HepG2 (cell line): ENCODE data around the gene ERMAP. TPM values are rescaled to one million over a fixed set of nuclear protein-coding genes. Genes with fewer than 3 reads are reported as not detected.

Experiments used
- ATAC-seq: fragments of 200-7000 bp; cut with Tn5 transposase; 3 replicates; pipeline ENCODE4 v1.9.1; 2020; ENCODE audit warnings: mild to moderate bottlenecking, moderate library complexity
- BruUV-seq: library from RNA; stranded (reverse); fragments of 400-500 nt; replicated peaks from 2 replicates; lab custom pipeline; 2021; lab: Mats Ljungman, UMichigan
- CTCF ChIA-PET: fragments of 300-600 bp; formaldehyde crosslinking; extraction: SDS; loops from one replicate; lab custom pipeline; 2021; ENCODE audit warnings: low total read pairs, inconsistent platforms, low intra/inter-chr PET ratio; lab: Yijun Ruan, JAX
- POLR2A ChIA-PET: fragments of 350-600 bp; sonication (Branson Sonifier 250); formaldehyde crosslinking; loops from one replicate; lab custom pipeline; 2020; ENCODE audit warnings: antibody characterized with exemption, inconsistent platforms; lab: Yijun Ruan, JAX
- DNase-seq: peaks from one replicate; pipeline ENCODE4 v3.0.0-alpha.2; 2015; ENCODE audit warnings: low spot score
- FAIRE-seq: peaks from 3 replicates; lab custom pipeline; 2011; peaks lifted over from hg19 to GRCh38; lab: Jason Lieb, UNC
- H2AFZ ChIP-seq: one replicate; pipeline ENCODE4 v1.6.1; 2011; ENCODE audit warnings: low read length, inconsistent platforms
- H3K27ac ChIP-seq: fragments of 300-600 bp; 3 replicates; pipeline ENCODE4 v1.8.0; 2011; ENCODE audit warnings: mixed run types, mild to moderate bottlenecking, mixed read lengths, low read length, inconsistent platforms; ENCODE audit not compliant: insufficient read depth; ENCODE audit errors: extremely low read length
- H3K27me3 ChIP-seq, 2 experiments: fragments of 200-600 bp in 1 of 2; 2 replicates in 1 of 2; 3 replicates in 1 of 2; pipeline versions ENCODE4 v1.6.0 to v1.8.0; 2011; ENCODE audit warnings: low read length in 2 of 2, mild to moderate bottlenecking in 2 of 2, moderate library complexity in 2 of 2, inconsistent platforms in 1 of 2; ENCODE audit not compliant: insufficient read depth in 2 of 2, control insufficient read depth in 1 of 2
- H3K36me3 ChIP-seq, 2 experiments: fragments of 200-600 bp in 1 of 2; replicated peaks in 1 of 2; 2 replicates in 1 of 2; 3 replicates in 1 of 2; pipeline versions ENCODE4 v1.5.1 to v1.8.0; 2011; ENCODE audit warnings: low read length in 2 of 2, inconsistent platforms in 1 of 2; ENCODE audit not compliant: insufficient read depth in 2 of 2, control insufficient read depth in 1 of 2
- H3K4me1 ChIP-seq: 2 replicates; pipeline ENCODE4 v1.5.1; 2012; ENCODE audit warnings: low read length, inconsistent platforms; ENCODE audit not compliant: insufficient read depth
- H3K4me2 ChIP-seq: 2 replicates; pipeline ENCODE4 v1.6.0; 2011; ENCODE audit warnings: low read depth, low read length, inconsistent platforms
- H3K4me3 ChIP-seq, 3 experiments: fragments of 200-600 bp in 1 of 3; sonication (generic), shearing (Covaris generic) in 1 of 3; replicated peaks in 1 of 3; 2 replicates each; pipeline ENCODE4 v1.5.1; 2011 to 2016; ENCODE audit warnings: low read length in 3 of 3, inconsistent platforms in 2 of 3, low read depth in 2 of 3, mild to moderate bottlenecking in 2 of 3, control low read depth in 1 of 3, mixed read lengths in 1 of 3; ENCODE audit not compliant: insufficient read depth in 1 of 3
- H3K79me2 ChIP-seq: one replicate; pipeline ENCODE4 v1.6.1; 2011; ENCODE audit warnings: low read length, inconsistent platforms; ENCODE audit not compliant: insufficient read depth
- H3K9ac ChIP-seq: 2 replicates; pipeline ENCODE4 v1.6.0; 2011; ENCODE audit warnings: mild to moderate bottlenecking, low read depth, low read length, inconsistent platforms; ENCODE audit not compliant: insufficient read depth
- H3K9me3 ChIP-seq: 2 replicates; pipeline ENCODE4 v1.5.1; 2012; ENCODE audit warnings: mild to moderate bottlenecking, low read length
- H4K20me1 ChIP-seq: 2 replicates; pipeline ENCODE4 v1.6.0; 2011; ENCODE audit warnings: inconsistent platforms, mild to moderate bottlenecking, low read length, moderate library complexity; ENCODE audit not compliant: insufficient read depth
- AKAP8 ChIP-seq: sonication (generic); formaldehyde crosslinking; IDR thresholded peaks from 2 replicates; pipeline ENCODE4 v1.5.1; 2020; ENCODE audit warnings: mild to moderate bottlenecking, missing genetic modification reagents
- AKNA ChIP-seq: sonication (generic); formaldehyde crosslinking; IDR thresholded peaks from 2 replicates; pipeline ENCODE4 v1.4.0; 2020; ENCODE audit warnings: missing genetic modification reagents, borderline replicate concordance
- ELF3 ChIP-seq: IDR thresholded peaks from 2 replicates; pipeline ENCODE4 v1.6.1; 2016; ENCODE audit warnings: missing genetic modification reagents, missing compliant biosample characterization
- GABPA ChIP-seq, 2 experiments: IDR thresholded peaks; 2 replicates each; pipeline ENCODE4 v1.6.1; 2011 to 2016; ENCODE audit warnings: low read depth in 2 of 2, low read length in 1 of 2, missing biosample characterization in 1 of 2, missing genetic modification characterization in 1 of 2
- GTF3A ChIP-seq: sonication (generic); formaldehyde crosslinking; conservative IDR thresholded peaks from 2 replicates; pipeline ENCODE4 v1.4.0; 2020; ENCODE audit warnings: mild to moderate bottlenecking, missing genetic modification reagents
- NCOA1 ChIP-seq: sonication (generic); formaldehyde crosslinking; IDR thresholded peaks from 2 replicates; pipeline ENCODE4 v1.9.0; 2021; ENCODE audit warnings: missing genetic modification reagents
- PATZ1 ChIP-seq: sonication (generic); formaldehyde crosslinking; IDR thresholded peaks from 2 replicates; pipeline ENCODE4 v1.4.0; 2020; ENCODE audit warnings: missing genetic modification reagents
- RELA ChIP-seq: sonication (generic); formaldehyde crosslinking; IDR thresholded peaks from 2 replicates; pipeline ENCODE4 v1.4.0; 2020; ENCODE audit warnings: missing genetic modification reagents
- TEF ChIP-seq: sonication (generic); formaldehyde crosslinking; IDR thresholded peaks from 2 replicates; pipeline ENCODE4 v1.5.0; 2020; ENCODE audit warnings: missing genetic modification reagents
- ZFP41 ChIP-seq: sonication (generic); formaldehyde crosslinking; IDR thresholded peaks from 2 replicates; pipeline ENCODE4 v1.4.0; 2020; ENCODE audit warnings: mild to moderate bottlenecking, missing genetic modification reagents, borderline replicate concordance
- ZNF441 ChIP-seq: sonication (generic); formaldehyde crosslinking; IDR thresholded peaks from 2 replicates; pipeline ENCODE4 v1.7.0; 2021; ENCODE audit warnings: missing genetic modification reagents, borderline replicate concordance
- ZNF512 ChIP-seq: sonication (generic); formaldehyde crosslinking; IDR thresholded peaks from 2 replicates; pipeline ENCODE4 v1.4.0; 2020; ENCODE audit warnings: mild to moderate bottlenecking, missing genetic modification reagents
- ZNF580 ChIP-seq: IDR thresholded peaks from 2 replicates; pipeline ENCODE4 v1.6.1; 2016; ENCODE audit warnings: low read depth, borderline replicate concordance
- ZNF782 ChIP-seq: sonication (generic); formaldehyde crosslinking; IDR thresholded peaks from 2 replicates; pipeline ENCODE4 v1.4.0; 2020; ENCODE audit warnings: missing genetic modification reagents, mild to moderate bottlenecking, borderline replicate concordance
- WGBS: methylation state at CpG from one replicate; pipeline ENCODE4 v1.1.6; 2017; ENCODE audit warnings: low lambda C conversion rate; 5-methylcytosine and 5-hydroxymethylcytosine counted together
- in situ Hi-C: cut with HindIII; loops from 2 replicates; pipeline ENCODE4 v1.10.0; 2017; ENCODE audit warnings: low pct_unique_long_range_greater_than_20kb; ENCODE audit not compliant: extremely low pct_ligation_motif_present
- intact Hi-C: fragments of 100-400 bp; cut with micrococcal nuclease; formaldehyde crosslinking; loops from one replicate; pipeline ENCODE4 v1.10.0; 2022; ENCODE audit not compliant: unreplicated experiment
- polyA plus RNA-seq, 8 experiments: library from polyadenylated mRNA; depleted of rRNA in 3 of 8; stranded (reverse) in 7 of 8; unstranded in 1 of 8; fragments of >200 nt; fragmentation: Illumina TruSeq in 4 of 8; extraction: Trizol in 4 of 8; gene quantifications; 2 replicates each; pipeline versions ENCODE4 v1.2.1 to v1.2.3, GENCODE V29; 2011 to 2016; ENCODE audit warnings: low read depth in 4 of 8, missing spikeins in 1 of 8, mixed read lengths in 1 of 8; ENCODE audit not compliant: insufficient read depth in 1 of 8
- total RNA-seq, 5 experiments: library from RNA; depleted of rRNA; stranded (reverse); fragments of >200 nt; fragmentation: Illumina TruSeq; extraction: Trizol; gene quantifications; 2 replicates each; pipeline ENCODE4 v1.2.3, GENCODE V29; 2016; ENCODE audit warnings: low read depth in 1 of 5

The ERMAP gene
- total and polyA plus RNA-seq, 2 of the 13 experiments (the other 11 are each of a cell fraction or from before 2014, with no cell fraction given) = 2.2 to 4.4 TPM

- TF ChIP-seq ZFP41 (CRISPR knock-in tag) = no peak
Measured at GRCh38 chr1:42876009-42876408, 59.1 kb downstream of the ERMAP start (continued).

GRCh38 chr1:42877380-42877779, 60.5 kb downstream of the ERMAP start:
- Histone ChIP-seq H3K27ac (no peak overlapping the region), H3K9ac (no peak overlapping the region), H3K27me3 (peaks cover 0 to 2% of the 10 kb centered on the region in 2 experiments; a peak in 1 of 5 replicates), H3K4me2 (no peak overlapping the region), H3K9me3 (no peaks in the 10 kb centered on the region), H3K36me3 (no peaks in the 10 kb centered on the region), H3K4me3 (no peak overlapping the region), H2AFZ (no peak overlapping the region), H4K20me1 (no peaks in the 10 kb centered on the region), H3K4me1 (no peaks in the 10 kb centered on the region), H3K79me2 (no peaks in the 10 kb centered on the region)
- 3% methylated on average over 2 of the region's 2 CpGs for WGBS
- FAIRE-seq (no peak), DNase-seq (no peak), ATAC-seq (no peak)
- BruUV-seq = no TSS peak
- in situ Hi-C loops (no loop called here), intact Hi-C loops (no loop called here)
- POLR2A ChIA-PET = no interaction called here
- CTCF ChIA-PET = no interaction called here
- TF ChIP-seq AKAP8 (no peak), AKNA (no peak), NCOA1 (CRISPR knock-in tag) (no peak), ELF3 (CRISPR knock-in tag) (no peak), ZNF782 (CRISPR knock-in tag) (no peak), GABPA (IDR thresholded peaks at IDR 0.05; ENCODE audit: low read depth, low read length) (no peak), GABPA (CRISPR knock-in tag; IDR thresholded peaks at IDR 0.05; ENCODE audit: low read depth) (no peak), GTF3A (CRISPR knock-in tag) (no peak), RELA (CRISPR knock-in tag) (no peak), PATZ1 (CRISPR knock-in tag) (no peak), ZNF580 (no peak), ZNF512 (CRISPR knock-in tag) (no peak), TEF (CRISPR knock-in tag) (no peak), ZNF441 (CRISPR knock-in tag) (no peak)
